WTC11 (cell line): ENCODE data around the gene HCRT. TPM values are rescaled to one million over a fixed set of nuclear protein-coding genes. Genes with fewer than 3 reads are reported as not detected.

Source experiments
- ATAC-seq: fragments of 200-7000 bp; cut with Tn5 transposase; 2 replicates; pipeline ENCODE4 v1.10.0; 2021; ENCODE audit warnings: mild to moderate bottlenecking, moderate library complexity
- CTCF ChIA-PET: fragments of 300-600 bp; sonication (Branson Sonifier 250); formaldehyde crosslinking; loops from one replicate; lab custom pipeline; 2021; ENCODE audit warnings: antibody characterized with exemption; lab: Charles Lee
- POLR2A ChIA-PET: fragments of 350-600 bp; sonication (Branson Sonifier 250); formaldehyde crosslinking; loops from one replicate; lab custom pipeline; 2021; ENCODE audit warnings: antibody characterized with exemption; lab: Charles Lee
- DNase-seq: peaks from one replicate; pipeline ENCODE4 v3.0.0; 2021; ENCODE audit warnings: low spot score
- H3K27ac Mint-ChIP-seq: 2 replicates; pipeline ENCODE4 v1.8.0; 2021; ENCODE audit warnings: mixed read lengths
- H3K27me3 Mint-ChIP-seq: 2 replicates; pipeline ENCODE4 v1.8.0; 2021; ENCODE audit warnings: low read depth, mild to moderate bottlenecking, moderate library complexity, mixed read lengths
- H3K36me3 Mint-ChIP-seq: 2 replicates; pipeline ENCODE4 v1.8.0; 2021; ENCODE audit warnings: mixed read lengths
- H3K4me1 Mint-ChIP-seq: 2 replicates; pipeline ENCODE4 v1.8.0; 2022; ENCODE audit warnings: mixed read lengths
- H3K4me3 Mint-ChIP-seq: 2 replicates; pipeline ENCODE4 v1.8.0; 2021; ENCODE audit warnings: mild to moderate bottlenecking, moderate library complexity, mixed read lengths
- H3K9me3 Mint-ChIP-seq: 2 replicates; pipeline ENCODE4 v1.8.0; 2021; ENCODE audit warnings: mixed read lengths
- GABPB1 ChIP-seq: sonication (generic); formaldehyde crosslinking; IDR thresholded peaks from 2 replicates; pipeline ENCODE4 v1.8.1; 2023; ENCODE audit warnings: mild to moderate bottlenecking, missing genetic modification reagents
- MXD4 ChIP-seq: fragments of 250-450 bp; sonication (Bioruptor Pico); IDR thresholded peaks from 2 replicates; pipeline ENCODE4 v1.8.0; 2021; ENCODE audit warnings: mild to moderate bottlenecking, moderate library complexity, borderline replicate concordance
- NFYB ChIP-seq: sonication (generic); formaldehyde crosslinking; conservative IDR thresholded peaks from 2 replicates; pipeline ENCODE4 v1.8.0; 2022; ENCODE audit warnings: low read depth, missing genetic modification reagents
- PRRX2 ChIP-seq: fragments of 250-450 bp; sonication (Bioruptor Pico); IDR thresholded peaks from 2 replicates; pipeline ENCODE4 v1.8.0; 2021; ENCODE audit warnings: mild to moderate bottlenecking
- SMAD3 ChIP-seq: sonication (generic); formaldehyde crosslinking; IDR thresholded peaks from 2 replicates; pipeline ENCODE4 v1.8.0; 2022; ENCODE audit warnings: missing genetic modification reagents, mild to moderate bottlenecking, borderline replicate concordance
- SMAD4 ChIP-seq: sonication (generic); formaldehyde crosslinking; IDR thresholded peaks from 2 replicates; pipeline ENCODE4 v1.8.0; 2022; ENCODE audit warnings: mild to moderate bottlenecking, missing genetic modification reagents
- TP53 ChIP-seq: sonication (generic); formaldehyde crosslinking; IDR thresholded peaks from 2 replicates; pipeline ENCODE4 v1.8.1; 2023; ENCODE audit warnings: mild to moderate bottlenecking, missing genetic modification reagents
- ZNF263 ChIP-seq: sonication (generic); formaldehyde crosslinking; IDR thresholded peaks from 2 replicates; pipeline ENCODE4 v1.8.1; 2022; ENCODE audit warnings: low read depth, mild to moderate bottlenecking, moderate library complexity, missing genetic modification reagents
- ZNF317 ChIP-seq: sonication (generic); formaldehyde crosslinking; IDR thresholded peaks from 2 replicates; pipeline ENCODE4 v1.8.1; 2023; ENCODE audit warnings: low read depth, mild to moderate bottlenecking, moderate library complexity, missing genetic modification reagents, borderline replicate concordance
- total RNA-seq: library from RNA; stranded (reverse); gene quantifications from 3 replicates; pipeline ENCODE4 v1.2.3, GENCODE V29; 2021
- TF ChIP-seq, protein P1 (sequence below): fragments of 250-450 bp; sonication (Bioruptor Pico); IDR thresholded peaks from 2 replicates; pipeline ENCODE4 v2.1.2; 2022; ENCODE audit warnings: mild to moderate bottlenecking, moderate library complexity
- TF ChIP-seq, protein P2 (sequence below): sonication (generic); formaldehyde crosslinking; IDR thresholded peaks from 2 replicates; pipeline ENCODE4 v1.8.0; 2022; ENCODE audit warnings: mild to moderate bottlenecking, missing genetic modification reagents
- TF ChIP-seq, protein P3 (sequence below): sonication (generic); formaldehyde crosslinking; IDR thresholded peaks from 2 replicates; pipeline ENCODE4 v1.8.0; 2022; ENCODE audit warnings: mild to moderate bottlenecking, missing genetic modification reagents
- TF ChIP-seq, protein P4 (sequence below): sonication (generic); formaldehyde crosslinking; IDR thresholded peaks from 2 replicates; pipeline ENCODE4 v1.8.1; 2022; ENCODE audit warnings: missing genetic modification reagents, borderline replicate concordance
- TF ChIP-seq, protein P5 (sequence below): sonication (generic); formaldehyde crosslinking; IDR thresholded peaks from 2 replicates; pipeline ENCODE4 v1.8.1; 2023; ENCODE audit warnings: mild to moderate bottlenecking, moderate library complexity, missing genetic modification reagents
- TF ChIP-seq, protein P6 (sequence below): sonication (generic); formaldehyde crosslinking; IDR thresholded peaks from 2 replicates; pipeline ENCODE4 v1.8.0; 2022; ENCODE audit warnings: missing genetic modification reagents
- TF ChIP-seq, protein P7 (sequence below): sonication (generic); formaldehyde crosslinking; IDR thresholded peaks from 2 replicates; pipeline ENCODE4 v1.8.0; 2023; ENCODE audit warnings: missing genetic modification reagents

Gene HCRT
- total RNA-seq, 1 experiment from 2014 or later, result not detected

DNA sequence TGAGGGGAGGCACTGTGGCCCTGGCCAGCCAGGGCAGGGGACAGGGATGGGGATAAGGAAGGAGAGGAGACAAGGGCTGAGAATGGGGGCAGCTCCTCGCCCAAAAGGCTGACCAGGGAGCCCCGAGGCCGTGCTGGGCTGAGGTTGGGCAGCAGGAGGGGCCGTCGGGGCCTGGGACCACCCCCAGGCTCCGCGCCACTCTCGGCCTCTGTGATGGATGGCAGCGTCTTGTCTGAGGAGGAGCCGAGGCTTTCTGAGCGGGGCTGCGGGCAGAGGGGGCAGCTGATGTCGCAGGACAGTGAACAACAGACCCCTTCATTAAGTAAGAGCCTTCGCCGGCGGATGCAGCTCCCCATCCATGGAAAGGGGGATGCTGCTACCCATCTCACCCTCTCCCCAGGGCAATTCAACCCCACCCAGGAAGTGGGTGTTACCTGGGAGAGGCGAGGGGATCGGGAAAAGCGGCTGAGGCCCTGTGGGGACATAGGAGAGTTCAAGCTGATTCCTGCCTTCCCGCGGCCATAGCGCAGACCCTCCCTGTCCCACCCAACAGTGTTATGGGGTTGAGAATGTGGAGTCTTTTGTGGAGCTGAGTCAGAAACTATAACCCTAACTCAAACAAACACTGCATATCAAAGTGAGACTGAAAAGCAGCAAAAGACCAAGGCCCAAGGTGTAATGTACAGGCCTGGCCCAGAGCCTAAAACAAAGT, 21.4 kb downstream of the HCRT start:
- POLR2A ChIA-PET, result no interaction called here
- Mint-ChIP-seq H3K4me3 (no peak overlapping the region), H3K36me3 (no peaks in the 10 kb centered on the region), H3K27ac (no peak overlapping the region; the same call in 1 of the 2 replicates), H3K9me3 (no peaks in the 10 kb centered on the region), H3K4me1 (0 out of 2 replicates have a peak, but pooled peaks cover 3% of the 10 kb centered on the region), H3K27me3 (no peaks in the 10 kb centered on the region; the same call in 1 of the 2 replicates)
- ATAC-seq (no peak), DNase-seq (no peak)
- CTCF ChIA-PET, result interaction anchor here (0.6 to 3.2 kb wide), 28 partner anchors 8 to 373 kb away, joined by 3 to 33 read pairs (median 4); partner anchors contain the start of genes KAT2A and KCNH4
- TF ChIP-seq, protein P1, sequence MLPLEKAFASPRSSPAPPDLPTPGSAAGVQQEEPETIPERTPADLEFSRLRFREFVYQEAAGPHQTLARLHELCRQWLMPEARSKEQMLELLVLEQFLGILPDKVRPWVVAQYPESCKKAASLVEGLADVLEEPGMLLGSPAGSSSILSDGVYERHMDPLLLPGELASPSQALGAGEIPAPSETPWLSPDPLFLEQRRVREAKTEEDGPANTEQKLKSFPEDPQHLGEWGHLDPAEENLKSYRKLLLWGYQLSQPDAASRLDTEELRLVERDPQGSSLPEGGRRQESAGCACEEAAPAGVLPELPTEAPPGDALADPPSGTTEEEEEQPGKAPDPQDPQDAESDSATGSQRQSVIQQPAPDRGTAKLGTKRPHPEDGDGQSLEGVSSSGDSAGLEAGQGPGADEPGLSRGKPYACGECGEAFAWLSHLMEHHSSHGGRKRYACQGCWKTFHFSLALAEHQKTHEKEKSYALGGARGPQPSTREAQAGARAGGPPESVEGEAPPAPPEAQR (CRISPR knock-in tag), result no peak
- TF ChIP-seq, protein P2, sequence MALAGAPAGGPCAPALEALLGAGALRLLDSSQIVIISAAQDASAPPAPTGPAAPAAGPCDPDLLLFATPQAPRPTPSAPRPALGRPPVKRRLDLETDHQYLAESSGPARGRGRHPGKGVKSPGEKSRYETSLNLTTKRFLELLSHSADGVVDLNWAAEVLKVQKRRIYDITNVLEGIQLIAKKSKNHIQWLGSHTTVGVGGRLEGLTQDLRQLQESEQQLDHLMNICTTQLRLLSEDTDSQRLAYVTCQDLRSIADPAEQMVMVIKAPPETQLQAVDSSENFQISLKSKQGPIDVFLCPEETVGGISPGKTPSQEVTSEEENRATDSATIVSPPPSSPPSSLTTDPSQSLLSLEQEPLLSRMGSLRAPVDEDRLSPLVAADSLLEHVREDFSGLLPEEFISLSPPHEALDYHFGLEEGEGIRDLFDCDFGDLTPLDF, result no peak
- TF ChIP-seq, protein P3, sequence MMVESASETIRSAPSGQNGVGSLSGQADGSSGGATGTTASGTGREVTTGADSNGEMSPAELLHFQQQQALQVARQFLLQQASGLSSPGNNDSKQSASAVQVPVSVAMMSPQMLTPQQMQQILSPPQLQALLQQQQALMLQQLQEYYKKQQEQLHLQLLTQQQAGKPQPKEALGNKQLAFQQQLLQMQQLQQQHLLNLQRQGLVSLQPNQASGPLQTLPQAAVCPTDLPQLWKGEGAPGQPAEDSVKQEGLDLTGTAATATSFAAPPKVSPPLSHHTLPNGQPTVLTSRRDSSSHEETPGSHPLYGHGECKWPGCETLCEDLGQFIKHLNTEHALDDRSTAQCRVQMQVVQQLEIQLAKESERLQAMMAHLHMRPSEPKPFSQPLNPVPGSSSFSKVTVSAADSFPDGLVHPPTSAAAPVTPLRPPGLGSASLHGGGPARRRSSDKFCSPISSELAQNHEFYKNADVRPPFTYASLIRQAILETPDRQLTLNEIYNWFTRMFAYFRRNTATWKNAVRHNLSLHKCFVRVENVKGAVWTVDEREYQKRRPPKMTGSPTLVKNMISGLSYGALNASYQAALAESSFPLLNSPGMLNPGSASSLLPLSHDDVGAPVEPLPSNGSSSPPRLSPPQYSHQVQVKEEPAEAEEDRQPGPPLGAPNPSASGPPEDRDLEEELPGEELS (CRISPR knock-in tag), result no peak
- TF ChIP-seq, protein P4, sequence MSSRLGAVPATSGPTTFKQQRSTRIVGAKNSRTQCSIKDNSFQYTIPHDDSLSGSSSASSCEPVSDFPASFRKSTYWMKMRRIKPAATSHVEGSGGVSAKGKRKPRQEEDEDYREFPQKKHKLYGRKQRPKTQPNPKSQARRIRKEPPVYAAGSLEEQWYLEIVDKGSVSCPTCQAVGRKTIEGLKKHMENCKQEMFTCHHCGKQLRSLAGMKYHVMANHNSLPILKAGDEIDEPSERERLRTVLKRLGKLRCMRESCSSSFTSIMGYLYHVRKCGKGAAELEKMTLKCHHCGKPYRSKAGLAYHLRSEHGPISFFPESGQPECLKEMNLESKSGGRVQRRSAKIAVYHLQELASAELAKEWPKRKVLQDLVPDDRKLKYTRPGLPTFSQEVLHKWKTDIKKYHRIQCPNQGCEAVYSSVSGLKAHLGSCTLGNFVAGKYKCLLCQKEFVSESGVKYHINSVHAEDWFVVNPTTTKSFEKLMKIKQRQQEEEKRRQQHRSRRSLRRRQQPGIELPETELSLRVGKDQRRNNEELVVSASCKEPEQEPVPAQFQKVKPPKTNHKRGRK (CRISPR knock-in tag), result no peak
- TF ChIP-seq PRRX2 (CRISPR knock-in tag) (no peak), ZNF317 (CRISPR knock-in tag) (no peak), TP53 (CRISPR knock-in tag) (no peak), GABPB1 (CRISPR knock-in tag) (no peak), SMAD3 (CRISPR knock-in tag) (no peak), MXD4 (CRISPR knock-in tag) (no peak), ZNF263 (CRISPR knock-in tag) (no peak), NFYB (no peak), SMAD4 (no peak)
- TF ChIP-seq, protein P5, sequence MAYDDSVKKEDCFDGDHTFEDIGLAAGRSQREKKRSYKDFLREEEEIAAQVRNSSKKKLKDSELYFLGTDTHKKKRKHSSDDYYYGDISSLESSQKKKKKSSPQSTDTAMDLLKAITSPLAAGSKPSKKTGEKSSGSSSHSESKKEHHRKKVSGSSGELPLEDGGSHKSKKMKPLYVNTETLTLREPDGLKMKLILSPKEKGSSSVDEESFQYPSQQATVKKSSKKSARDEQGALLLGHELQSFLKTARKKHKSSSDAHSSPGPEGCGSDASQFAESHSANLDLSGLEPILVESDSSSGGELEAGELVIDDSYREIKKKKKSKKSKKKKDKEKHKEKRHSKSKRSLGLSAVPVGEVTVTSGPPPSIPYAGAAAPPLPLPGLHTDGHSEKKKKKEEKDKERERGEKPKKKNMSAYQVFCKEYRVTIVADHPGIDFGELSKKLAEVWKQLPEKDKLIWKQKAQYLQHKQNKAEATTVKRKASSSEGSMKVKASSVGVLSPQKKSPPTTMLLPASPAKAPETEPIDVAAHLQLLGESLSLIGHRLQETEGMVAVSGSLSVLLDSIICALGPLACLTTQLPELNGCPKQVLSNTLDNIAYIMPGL (CRISPR knock-in tag), result no peak
- TF ChIP-seq, protein P6, sequence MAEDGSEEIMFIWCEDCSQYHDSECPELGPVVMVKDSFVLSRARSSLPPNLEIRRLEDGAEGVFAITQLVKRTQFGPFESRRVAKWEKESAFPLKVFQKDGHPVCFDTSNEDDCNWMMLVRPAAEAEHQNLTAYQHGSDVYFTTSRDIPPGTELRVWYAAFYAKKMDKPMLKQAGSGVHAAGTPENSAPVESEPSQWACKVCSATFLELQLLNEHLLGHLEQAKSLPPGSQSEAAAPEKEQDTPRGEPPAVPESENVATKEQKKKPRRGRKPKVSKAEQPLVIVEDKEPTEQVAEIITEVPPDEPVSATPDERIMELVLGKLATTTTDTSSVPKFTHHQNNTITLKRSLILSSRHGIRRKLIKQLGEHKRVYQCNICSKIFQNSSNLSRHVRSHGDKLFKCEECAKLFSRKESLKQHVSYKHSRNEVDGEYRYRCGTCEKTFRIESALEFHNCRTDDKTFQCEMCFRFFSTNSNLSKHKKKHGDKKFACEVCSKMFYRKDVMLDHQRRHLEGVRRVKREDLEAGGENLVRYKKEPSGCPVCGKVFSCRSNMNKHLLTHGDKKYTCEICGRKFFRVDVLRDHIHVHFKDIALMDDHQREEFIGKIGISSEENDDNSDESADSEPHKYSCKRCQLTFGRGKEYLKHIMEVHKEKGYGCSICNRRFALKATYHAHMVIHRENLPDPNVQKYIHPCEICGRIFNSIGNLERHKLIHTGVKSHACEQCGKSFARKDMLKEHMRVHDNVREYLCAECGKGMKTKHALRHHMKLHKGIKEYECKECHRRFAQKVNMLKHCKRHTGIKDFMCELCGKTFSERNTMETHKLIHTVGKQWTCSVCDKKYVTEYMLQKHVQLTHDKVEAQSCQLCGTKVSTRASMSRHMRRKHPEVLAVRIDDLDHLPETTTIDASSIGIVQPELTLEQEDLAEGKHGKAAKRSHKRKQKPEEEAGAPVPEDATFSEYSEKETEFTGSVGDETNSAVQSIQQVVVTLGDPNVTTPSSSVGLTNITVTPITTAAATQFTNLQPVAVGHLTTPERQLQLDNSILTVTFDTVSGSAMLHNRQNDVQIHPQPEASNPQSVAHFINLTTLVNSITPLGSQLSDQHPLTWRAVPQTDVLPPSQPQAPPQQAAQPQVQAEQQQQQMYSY, result no peak
- TF ChIP-seq, protein P7, sequence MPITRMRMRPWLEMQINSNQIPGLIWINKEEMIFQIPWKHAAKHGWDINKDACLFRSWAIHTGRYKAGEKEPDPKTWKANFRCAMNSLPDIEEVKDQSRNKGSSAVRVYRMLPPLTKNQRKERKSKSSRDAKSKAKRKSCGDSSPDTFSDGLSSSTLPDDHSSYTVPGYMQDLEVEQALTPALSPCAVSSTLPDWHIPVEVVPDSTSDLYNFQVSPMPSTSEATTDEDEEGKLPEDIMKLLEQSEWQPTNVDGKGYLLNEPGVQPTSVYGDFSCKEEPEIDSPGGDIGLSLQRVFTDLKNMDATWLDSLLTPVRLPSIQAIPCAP, result no peak
